ENCODE measurements around the gene UQCC5. TPM values are rescaled to one million over a fixed set of nuclear protein-coding genes. Genes with fewer than 3 reads are reported as not detected.

UQCC5 gene
- total RNA-seq, 1 experiment from 2014 or later, result 21.5 TPM

Other genes starting within 250 kb of the UQCC5 start
- gene GLYCTK, start 248.8 kb upstream of the UQCC5 start, total RNA-seq (2014; rRNA removed; shearing (Covaris generic)), result 6.1 and 8.5 TPM in 2 replicates
- 0.48 and 2.0 TPM in 2 replicates for gene DNAH1, start 220.3 kb upstream of the UQCC5 start, total RNA-seq (2014; rRNA removed; shearing (Covaris generic))
- gene BAP1, start 126.6 kb upstream of the UQCC5 start, total RNA-seq (2014; rRNA removed; shearing (Covaris generic)), result 128 and 145 TPM in 2 replicates
- 16.5 and 25.2 TPM in 2 replicates for gene PHF7, start 125.9 kb upstream of the UQCC5 start, total RNA-seq (2014; rRNA removed; shearing (Covaris generic))
- gene SEMA3G, start 91.5 kb upstream of the UQCC5 start, total RNA-seq (2014; rRNA removed; shearing (Covaris generic)), result 1.1 and 2.2 TPM in 2 replicates
- gene TNNC1, start 82.6 kb upstream of the UQCC5 start, total RNA-seq (2014; rRNA removed; shearing (Covaris generic)), result 4.2 and 7.2 TPM in 2 replicates
- 51.1 and 70.7 TPM in 2 replicates for gene NISCH, start 81.0 kb upstream of the UQCC5 start, total RNA-seq (2014; rRNA removed; shearing (Covaris generic))
- gene STAB1, start 41.3 kb upstream of the UQCC5 start, total RNA-seq (2014; rRNA removed; shearing (Covaris generic)), result 0.52 and 1.3 TPM in 2 replicates
- 302 and 311 TPM in 2 replicates for gene NT5DC2, start 2.7 kb upstream of the UQCC5 start, total RNA-seq (2014; rRNA removed; shearing (Covaris generic))
- gene PBRM1, start 149.3 kb downstream of the UQCC5 start, total RNA-seq (2014; rRNA removed; shearing (Covaris generic)), result 29.1 and 39.6 TPM in 2 replicates
- gene GNL3, start 149.4 kb downstream of the UQCC5 start, total RNA-seq (2014; rRNA removed; shearing (Covaris generic)), result 148 and 237 TPM in 2 replicates
- gene GLT8D1, start 169.2 kb downstream of the UQCC5 start, total RNA-seq (2014; rRNA removed; shearing (Covaris generic)), result 48.2 and 65.7 TPM in 2 replicates
- 84.5 and 85.3 TPM in 2 replicates for gene SPCS1, start 169.5 kb downstream of the UQCC5 start, total RNA-seq (2014; rRNA removed; shearing (Covaris generic))
- 26.2 and 36.5 TPM in 2 replicates for gene NEK4, start 234.3 kb downstream of the UQCC5 start, total RNA-seq (2014; rRNA removed; shearing (Covaris generic))
- not detected in 2 replicates for gene ITIH1, start 241.0 kb downstream of the UQCC5 start, total RNA-seq (2014; rRNA removed; shearing (Covaris generic))